ENCODE measurements around the gene SEC61B. TPM values are rescaled to one million over a fixed set of nuclear protein-coding genes. Genes with fewer than 3 reads are reported as not detected.
"Not testable (repeated sequence)": the region's sequence is repeated elsewhere in the genome, so short reads cannot be mapped to it uniquely, and the experiment has no call there.

Gene SEC61B
- total RNA-seq, 1 experiment from 2014 or later: 178 TPM

DNA sequence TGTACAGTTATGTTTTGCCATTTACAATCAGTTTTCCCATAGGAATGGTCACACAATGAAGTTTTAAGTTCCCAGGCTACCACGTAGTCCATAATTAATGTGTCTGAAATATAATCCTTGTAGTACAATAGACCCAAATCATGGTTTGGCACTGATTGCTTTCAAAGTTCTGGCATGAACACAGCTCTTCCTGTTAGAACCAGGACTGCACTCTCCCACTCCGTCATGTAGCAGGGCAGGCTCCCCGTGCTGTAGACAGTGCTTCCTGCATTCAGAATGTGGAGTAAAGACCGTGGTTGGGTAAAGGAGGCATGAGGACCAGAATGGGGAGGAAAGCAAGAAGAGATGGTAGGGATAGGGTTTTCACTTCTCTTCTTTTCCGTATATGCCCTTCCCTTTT lies 4.0 kb downstream of the SEC61B start:
- in situ Hi-C loops (cut with HindIII; ENCODE audit: low pct_unique_long_range_greater_than_20kb, low sequenced_read_pairs): no loop called here
- no peak for DNase-seq (ENCODE audit: low read depth, low spot score)

DNA sequence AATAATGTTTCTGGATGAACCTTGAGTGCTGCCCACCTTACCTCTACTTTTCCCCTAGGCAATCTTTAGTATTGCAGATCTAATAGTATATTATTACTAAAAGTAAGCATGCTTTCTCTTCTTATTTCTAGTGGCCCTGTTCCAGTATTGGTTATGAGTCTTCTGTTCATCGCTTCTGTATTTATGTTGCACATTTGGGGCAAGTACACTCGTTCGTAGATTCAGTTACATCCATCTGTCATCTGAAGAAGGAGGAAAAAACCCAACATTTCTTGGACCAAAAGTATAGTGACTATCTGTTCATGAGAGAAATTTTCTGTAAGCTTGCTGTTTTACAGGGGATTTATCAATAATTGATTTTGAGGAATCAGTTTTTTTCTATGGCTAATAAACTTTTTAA lies 8.1 kb downstream of the SEC61B start:
- in situ Hi-C loops (cut with HindIII; ENCODE audit: low pct_unique_long_range_greater_than_20kb, low sequenced_read_pairs): no loop called here
- no peak for DNase-seq (ENCODE audit: low read depth, low spot score)

DNA sequence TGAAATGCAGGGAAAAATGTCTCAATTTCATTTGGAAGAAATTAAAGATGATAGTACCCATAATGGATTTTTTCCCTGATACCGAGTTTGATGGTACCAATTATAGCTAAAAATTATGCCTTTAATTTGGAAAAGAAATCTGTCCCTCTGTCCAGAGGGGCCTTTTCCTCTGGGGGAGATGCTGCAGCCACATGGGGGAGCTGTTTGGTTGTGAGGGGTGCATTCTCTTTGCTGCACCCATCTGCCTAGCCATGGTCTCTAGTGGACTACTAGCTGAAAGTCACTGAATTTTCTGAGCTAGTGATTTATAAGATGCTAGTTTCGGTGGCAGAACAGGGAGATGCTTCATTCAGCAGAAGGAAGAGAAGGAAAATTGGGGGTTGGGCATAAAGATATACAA lies 9.6 kb downstream of the SEC61B start:
- in situ Hi-C loops (cut with HindIII; ENCODE audit: low pct_unique_long_range_greater_than_20kb, low sequenced_read_pairs): no loop called here
- peak; percentile 53 for DNase-seq (ENCODE audit: low read depth, low spot score)

DNA sequence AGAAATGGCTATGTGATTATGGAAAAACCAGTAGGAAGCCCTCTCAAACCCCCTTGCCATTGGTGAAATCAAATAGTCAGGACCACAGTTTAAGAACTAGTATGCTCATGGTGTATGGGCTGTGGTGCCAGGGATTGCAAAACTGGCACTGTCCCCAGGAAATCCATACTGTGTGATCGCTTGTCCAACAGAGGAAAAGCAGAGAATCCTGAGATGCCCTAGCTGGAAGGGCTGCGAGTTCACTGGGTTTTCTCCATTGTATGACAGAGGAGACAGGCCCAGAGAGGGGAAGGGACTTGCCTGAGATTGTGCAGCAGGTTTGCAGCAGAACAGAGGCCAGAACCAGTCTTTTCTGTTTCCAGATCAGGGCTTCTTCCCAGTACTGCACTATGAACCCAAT lies 12.5 kb downstream of the SEC61B start:
- no peak for DNase-seq (ENCODE audit: low read depth, low spot score)
- in situ Hi-C loops (cut with HindIII; ENCODE audit: low pct_unique_long_range_greater_than_20kb, low sequenced_read_pairs): no loop called here

DNA sequence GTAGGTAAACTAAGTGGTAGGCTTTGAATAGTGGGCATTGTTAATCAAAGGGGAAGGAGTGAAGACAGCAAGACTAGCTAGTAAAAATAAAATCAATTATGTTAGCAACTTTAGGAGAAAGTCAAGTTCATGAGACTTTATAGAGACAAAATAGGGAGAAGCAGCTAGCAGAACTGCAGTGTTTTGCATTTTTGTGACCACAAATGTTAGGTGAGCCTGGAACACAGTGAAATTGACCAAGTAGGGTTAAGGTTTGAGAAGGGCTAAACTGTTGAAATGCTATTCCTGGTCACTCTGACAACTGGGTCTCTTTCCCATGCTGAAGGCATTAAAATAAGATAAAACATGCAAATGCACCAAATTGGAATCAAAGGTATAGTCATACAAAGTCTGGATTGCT lies 13.0 kb downstream of the SEC61B start:
- DNase-seq (ENCODE audit: low read depth, low spot score): no peak
- in situ Hi-C loops (cut with HindIII; ENCODE audit: low pct_unique_long_range_greater_than_20kb, low sequenced_read_pairs): no loop called here

DNA sequence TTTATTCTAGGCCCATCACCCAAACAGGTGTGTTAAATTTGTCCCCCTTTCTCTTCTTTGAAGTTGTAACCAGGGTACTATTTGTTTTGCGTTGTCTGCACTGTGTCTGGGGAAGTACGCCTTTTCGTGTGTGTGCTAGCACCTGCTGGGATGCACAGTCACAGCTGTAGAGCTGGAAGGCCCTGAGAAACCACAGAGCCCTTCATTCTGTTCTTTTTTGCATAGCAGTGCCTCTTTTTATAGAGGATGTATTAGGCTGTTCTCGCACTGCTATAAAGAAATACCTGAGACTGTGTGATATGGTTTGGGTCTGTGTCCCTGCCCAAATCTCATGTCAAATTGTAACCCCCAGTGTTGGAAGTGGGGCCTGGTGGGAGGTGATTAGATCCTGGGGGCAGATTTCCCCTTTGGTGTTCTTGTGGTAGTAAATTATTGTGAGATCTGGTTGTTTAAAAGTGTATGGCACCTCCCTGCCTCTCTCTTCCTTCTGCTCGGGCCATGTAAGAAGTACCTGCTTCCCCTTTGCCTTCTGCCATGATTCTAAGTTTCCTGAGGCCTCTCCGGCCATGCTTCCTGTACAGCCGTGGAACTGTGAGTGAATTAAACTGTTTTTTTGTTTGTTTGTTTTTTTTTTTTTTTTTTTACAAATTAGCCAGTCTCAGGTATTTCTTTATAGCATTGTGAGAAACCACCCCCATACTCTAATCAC lies 14.0 kb downstream of the SEC61B start:
- no peak for DNase-seq (ENCODE audit: low read depth, low spot score)
- in situ Hi-C loops (cut with HindIII; ENCODE audit: low pct_unique_long_range_greater_than_20kb, low sequenced_read_pairs): no loop called here

DNA sequence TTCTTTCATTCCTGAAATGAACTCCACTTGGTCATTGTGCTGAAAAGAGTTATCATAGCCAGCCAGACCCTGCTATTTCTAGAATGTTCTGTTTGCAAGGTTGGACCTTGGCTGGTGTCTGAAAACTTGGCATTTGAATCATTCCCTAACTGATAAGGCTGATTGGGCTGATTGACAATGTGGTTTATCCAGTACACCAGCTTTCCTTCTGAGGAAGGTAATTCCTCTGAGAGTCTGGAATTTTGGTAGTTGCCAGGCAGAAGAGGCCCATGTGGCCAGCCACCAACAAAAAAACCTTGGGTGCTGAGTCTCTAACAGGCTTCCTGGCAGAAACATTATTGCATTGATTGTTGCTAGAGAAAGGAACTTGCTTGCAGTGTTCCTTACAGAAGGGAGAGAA lies 15.3 kb downstream of the SEC61B start:
- DNase-seq (ENCODE audit: low read depth, low spot score): no peak
- in situ Hi-C loops (cut with HindIII; ENCODE audit: low pct_unique_long_range_greater_than_20kb, low sequenced_read_pairs): no loop called here

DNA sequence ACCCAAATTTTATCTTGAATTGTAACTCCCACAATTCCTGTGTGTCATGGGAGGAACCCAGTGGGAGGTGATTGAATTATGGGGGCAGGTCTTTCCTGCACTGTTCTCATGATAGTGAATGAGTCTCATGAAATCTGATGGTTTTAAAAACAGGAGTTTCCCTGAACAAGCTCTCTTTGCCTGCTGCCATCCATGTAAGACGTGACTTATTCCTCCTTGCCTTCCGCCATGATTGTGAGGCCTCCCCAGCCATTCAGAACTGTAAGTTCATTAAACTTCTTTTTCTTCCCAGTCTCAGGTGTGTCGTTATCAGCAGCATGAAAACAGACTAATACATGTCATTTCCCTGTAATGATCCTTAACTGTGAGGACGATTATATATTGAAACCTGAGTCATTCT lies 15.8 kb downstream of the SEC61B start:
- DNase-seq (ENCODE audit: low read depth, low spot score); in situ Hi-C loops (cut with HindIII; ENCODE audit: low pct_unique_long_range_greater_than_20kb, low sequenced_read_pairs): not testable (repeated sequence)

DNA sequence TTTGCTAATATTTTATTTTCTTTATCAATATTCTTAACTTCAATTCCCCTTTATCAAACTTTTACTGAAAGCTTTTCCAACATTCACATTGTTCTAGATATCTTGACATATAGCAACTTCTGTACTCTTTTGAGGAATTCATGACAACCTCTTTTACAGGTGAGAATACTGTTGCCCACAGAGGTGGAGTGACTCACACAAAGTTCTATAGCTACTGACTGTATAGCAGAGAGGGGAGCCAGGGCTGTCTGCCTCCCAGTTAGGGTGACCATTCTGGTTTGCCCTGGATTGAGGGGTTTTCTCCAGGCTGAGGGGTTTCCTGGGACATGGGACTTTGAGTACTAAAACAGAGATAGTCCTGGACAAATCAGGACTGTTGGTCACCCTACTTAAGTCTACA lies 16.2 kb downstream of the SEC61B start:
- in situ Hi-C loops (cut with HindIII; ENCODE audit: low pct_unique_long_range_greater_than_20kb, low sequenced_read_pairs): no loop called here

DNA sequence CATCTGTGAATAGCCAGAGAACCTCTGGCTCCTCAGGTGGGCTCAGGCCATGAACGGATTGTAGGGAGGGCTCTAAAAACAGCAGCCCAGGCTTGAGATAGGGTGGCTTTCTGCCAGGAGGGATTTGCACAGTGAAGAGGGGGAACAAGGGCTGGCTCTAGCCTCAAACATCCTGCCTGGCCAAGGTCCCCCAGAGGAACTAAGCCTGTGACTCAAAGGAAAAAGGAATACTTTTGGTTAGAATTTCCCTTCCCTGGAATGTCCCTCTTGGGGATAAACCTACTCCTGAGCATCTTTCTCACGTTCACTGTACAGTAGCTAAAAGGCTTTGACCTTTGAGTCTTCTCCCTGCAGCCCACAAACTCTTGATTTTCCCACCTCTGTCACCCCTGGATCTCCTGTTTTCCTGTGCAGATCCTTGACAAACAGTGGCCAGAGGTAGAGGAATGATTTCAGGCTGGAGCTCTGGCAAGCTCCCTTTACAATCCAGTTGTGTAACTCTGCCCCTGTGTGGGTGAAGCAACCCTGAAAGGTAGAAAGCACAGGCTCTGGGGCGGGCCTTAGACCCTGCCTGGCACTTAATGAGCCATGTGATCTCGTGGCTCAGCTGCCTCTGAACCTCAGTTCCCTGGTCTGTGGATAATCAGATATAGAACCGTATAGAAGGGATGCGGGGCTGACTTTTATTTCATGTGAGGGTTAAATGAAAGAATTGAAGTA lies 17.4 kb downstream of the SEC61B start:
- no peak for DNase-seq (ENCODE audit: low read depth, low spot score)
- in situ Hi-C loops (cut with HindIII; ENCODE audit: low pct_unique_long_range_greater_than_20kb, low sequenced_read_pairs): no loop called here

More for the DNA sequence above, 16.2 kb downstream of the SEC61B start:
- no peak for DNase-seq (ENCODE audit: low read depth, low spot score)

DNA sequence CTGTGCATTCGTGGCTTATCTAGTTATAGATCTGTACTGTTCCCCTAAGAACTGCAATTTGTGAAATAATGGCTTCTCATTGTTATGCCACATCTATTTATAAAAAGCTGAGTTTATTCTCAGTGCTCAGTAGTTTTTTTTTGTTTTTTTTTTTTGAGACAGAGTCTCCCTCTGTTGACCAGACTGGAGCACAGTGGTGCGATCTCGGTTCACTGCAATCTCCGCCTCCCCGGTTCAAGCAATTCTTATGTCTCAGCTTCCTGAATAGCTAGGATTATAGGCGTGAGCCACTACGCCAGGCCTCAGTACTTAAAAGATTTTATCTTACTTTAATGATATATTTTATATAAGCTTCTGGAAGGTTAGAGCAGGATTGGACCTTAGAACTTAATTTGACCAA lies 19.0 kb downstream of the SEC61B start:
- peak; percentile 14 for DNase-seq (ENCODE audit: low read depth, low spot score)
- in situ Hi-C loops (cut with HindIII; ENCODE audit: low pct_unique_long_range_greater_than_20kb, low sequenced_read_pairs): no loop called here

DNA sequence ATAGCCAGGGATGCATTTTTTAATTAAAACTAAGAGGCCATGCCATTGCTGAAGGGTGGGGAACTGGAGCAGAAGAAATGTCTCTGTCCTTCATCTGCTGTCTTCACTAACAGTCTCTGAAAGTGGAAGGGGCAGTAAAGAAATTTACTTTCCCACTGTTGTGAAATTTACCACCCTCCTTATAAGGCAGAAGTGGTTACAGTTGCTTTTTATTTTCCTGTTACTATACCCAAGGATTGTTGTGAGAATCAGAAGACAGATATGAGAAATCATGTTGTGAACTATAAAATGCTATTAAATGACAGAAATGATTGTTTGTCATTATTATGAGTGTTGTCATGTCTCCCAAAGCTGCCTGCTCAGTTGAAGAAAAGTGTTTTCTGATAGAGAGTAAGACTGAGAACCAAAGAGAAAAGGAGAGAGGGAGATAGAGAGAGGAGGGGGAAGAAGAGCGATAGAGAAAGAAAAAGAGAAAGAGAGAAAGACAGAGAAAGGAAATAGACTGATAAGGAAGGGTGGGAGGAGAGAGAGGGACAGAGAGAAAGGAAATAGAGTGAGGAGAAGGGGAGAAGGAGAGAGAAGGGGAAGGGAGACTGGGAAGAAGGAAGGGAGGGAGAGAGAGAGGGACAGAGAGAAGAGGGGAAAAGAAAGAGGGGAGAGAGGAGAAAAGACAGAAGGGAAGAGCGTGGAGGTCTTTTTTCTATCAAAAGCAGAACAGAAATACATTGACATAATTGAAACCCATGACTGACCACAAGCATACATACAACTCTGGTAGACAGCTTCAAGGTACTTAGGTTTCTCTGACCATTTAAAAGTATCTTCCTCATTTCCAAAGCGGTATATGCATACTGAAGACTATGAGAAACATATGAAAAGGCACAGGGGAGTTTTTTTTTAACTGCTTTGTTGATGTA lies 22.5 kb downstream of the SEC61B start:
- no peak for DNase-seq (ENCODE audit: low read depth, low spot score)
- in situ Hi-C loops (cut with HindIII; ENCODE audit: low pct_unique_long_range_greater_than_20kb, low sequenced_read_pairs): no loop called here

DNA sequence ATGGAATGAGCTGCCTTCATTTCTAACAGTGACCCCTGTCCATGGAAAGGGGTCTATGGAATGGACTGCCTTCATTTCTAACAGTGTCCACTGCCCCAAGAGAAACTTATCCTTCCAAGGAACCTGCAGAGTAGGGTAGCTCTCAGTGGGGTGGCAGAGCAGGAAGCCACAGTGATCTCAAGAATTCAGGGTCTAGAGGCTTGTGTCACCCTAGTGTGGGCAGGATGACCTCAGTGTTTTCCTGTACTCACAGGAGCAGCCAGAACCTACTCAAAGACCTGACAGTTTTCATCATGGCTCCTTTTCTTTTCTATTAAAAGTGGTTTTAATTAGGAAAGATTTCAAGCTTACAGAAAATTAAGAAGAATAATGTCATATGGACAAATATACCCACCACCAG lies 27.5 kb downstream of the SEC61B start:
- DNase-seq (ENCODE audit: low read depth, low spot score): no peak
- in situ Hi-C loops (cut with HindIII; ENCODE audit: low pct_unique_long_range_greater_than_20kb, low sequenced_read_pairs): no loop called here

DNA sequence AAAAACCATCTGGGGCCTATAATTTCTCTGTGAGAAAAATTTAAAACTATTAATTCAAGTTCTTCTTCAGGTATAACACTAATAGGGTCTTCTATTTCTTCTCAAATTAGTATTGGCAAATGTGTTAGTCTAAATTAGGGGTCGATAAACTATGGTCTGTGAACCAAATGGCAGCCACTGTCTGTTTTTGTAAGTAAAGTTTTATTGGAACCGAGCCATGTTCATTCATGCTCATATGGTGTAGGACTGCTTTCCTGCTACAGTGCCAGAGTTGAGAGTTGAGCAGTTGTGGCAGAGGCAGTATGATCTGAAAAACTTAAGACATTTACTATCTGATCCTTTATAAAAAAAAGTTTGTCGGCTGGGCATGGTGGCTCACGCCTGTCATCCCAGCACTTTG lies 29.1 kb downstream of the SEC61B start:
- in situ Hi-C loops (cut with HindIII; ENCODE audit: low pct_unique_long_range_greater_than_20kb, low sequenced_read_pairs): no loop called here
- no peak for DNase-seq (ENCODE audit: low read depth, low spot score)

DNA sequence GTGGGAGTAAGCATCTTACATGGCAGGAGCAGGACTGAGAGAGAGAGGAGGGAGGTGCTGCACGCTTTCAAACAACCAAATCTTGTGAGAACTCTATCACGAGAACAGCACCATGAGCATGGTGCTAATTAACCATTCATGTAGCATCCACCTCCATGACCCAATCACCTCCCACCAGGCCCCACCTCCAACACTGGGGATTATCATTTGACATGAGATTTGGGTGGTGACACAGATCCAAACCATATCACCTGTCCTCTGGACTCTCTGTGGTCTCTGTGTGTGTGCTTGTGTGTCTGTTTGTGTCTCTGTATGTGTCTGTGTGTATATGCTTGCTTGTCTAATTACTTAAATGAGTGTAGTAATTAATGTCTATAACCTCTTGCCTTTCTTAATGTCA lies 31.1 kb downstream of the SEC61B start:
- no peak for DNase-seq (ENCODE audit: low read depth, low spot score)
- in situ Hi-C loops (cut with HindIII; ENCODE audit: low pct_unique_long_range_greater_than_20kb, low sequenced_read_pairs): no loop called here

DNA sequence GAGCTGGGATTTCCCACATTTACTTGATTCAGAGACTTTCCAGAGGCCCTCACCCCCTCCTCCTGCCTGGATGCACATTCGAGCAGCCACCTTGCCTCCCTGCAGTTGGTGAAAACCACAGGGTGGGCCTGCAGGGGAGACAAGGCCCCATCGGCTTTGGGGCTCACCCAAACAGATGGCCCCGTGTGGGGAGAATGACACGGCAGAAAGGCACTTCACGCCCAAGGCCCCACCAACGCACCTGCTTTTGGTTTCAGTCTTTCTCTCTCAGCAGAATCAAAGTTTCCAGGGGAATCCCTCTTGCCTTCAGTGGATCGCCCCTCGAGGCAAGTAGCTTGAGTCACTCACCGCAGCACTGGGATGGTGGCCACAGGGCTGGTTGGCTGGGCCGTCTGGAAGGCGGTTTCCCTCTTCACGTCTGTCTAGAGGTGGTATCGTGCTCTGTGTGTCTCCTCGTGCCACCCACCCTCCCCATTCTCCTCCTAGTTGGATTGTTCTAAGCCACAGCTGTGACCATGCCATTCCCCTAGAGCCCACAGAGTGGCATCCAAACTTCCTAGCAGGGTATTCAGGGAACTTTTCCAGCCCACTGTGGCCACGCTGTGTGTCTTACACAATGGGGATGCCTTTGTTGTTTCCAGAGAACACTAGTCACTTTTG lies 31.8 kb downstream of the SEC61B start:
- in situ Hi-C loops (cut with HindIII; ENCODE audit: low pct_unique_long_range_greater_than_20kb, low sequenced_read_pairs): no loop called here
- peak; percentile 40 for DNase-seq (ENCODE audit: low read depth, low spot score)

DNA sequence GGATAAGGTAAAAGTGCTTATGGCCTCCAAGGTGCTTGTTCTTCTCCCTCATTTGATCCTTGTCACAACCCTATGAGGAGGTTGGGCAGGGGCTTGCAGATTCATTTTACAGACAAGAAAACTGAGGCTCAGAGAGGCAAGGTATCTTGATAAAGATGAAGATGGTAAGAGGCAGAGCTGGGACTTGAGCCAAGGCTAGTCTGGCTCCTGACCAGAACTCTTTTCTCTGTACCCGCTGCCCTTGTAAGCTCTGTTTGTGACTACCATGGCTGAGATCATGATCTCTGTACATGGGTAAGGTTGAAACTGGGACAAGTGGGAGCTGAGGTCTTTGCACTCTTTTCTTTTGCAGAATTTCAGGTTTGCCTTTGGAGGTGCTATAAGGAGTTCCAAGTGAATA lies 33.6 kb downstream of the SEC61B start:
- no peak for DNase-seq (ENCODE audit: low read depth, low spot score)
- in situ Hi-C loops (cut with HindIII; ENCODE audit: low pct_unique_long_range_greater_than_20kb, low sequenced_read_pairs): no loop called here
